MM.1S (cell line): ENCODE results near the gene DCST2.

Source experiments
- DNase-seq: peaks from one replicate; pipeline ENCODE4 v3.0.0-alpha.2; 2015
- H2AFZ ChIP-seq: fragments of 300-600 bp; sonication (generic); 2 replicates; pipeline ENCODE4 v1.6.0; 2016; ENCODE audit warnings: antibody characterized with exemption, low read length
- H3F3A ChIP-seq: fragments of 300-600 bp; sonication (generic); 2 replicates; pipeline ENCODE4 v1.6.1; 2016; ENCODE audit warnings: mild to moderate bottlenecking, antibody characterized with exemption, low read length, moderate library complexity, mixed read lengths; ENCODE audit not compliant: insufficient read depth
- H3K27ac ChIP-seq: fragments of 300-600 bp; sonication (generic); 2 replicates; pipeline ENCODE4 v1.5.1; 2016; ENCODE audit warnings: mild to moderate bottlenecking, low read length
- H3K27me3 ChIP-seq: fragments of 300-600 bp; sonication (generic); replicated peaks from 2 replicates; pipeline ENCODE4 v1.6.0; 2016; ENCODE audit warnings: low read length; ENCODE audit not compliant: insufficient read depth
- H3K36me3 ChIP-seq: fragments of 300-600 bp; sonication (generic); replicated peaks from 2 replicates; pipeline ENCODE4 v1.6.1; 2016; ENCODE audit warnings: mild to moderate bottlenecking, low read length, mixed read lengths; ENCODE audit not compliant: insufficient read depth
- H3K4me1 ChIP-seq: fragments of 300-600 bp; sonication (generic); 2 replicates; pipeline ENCODE4 v1.6.1; 2016; ENCODE audit warnings: low read length, mixed read lengths
- H3K4me2 ChIP-seq: fragments of 300-600 bp; sonication (generic); 2 replicates; pipeline ENCODE4 v1.6.0; 2016; ENCODE audit warnings: low read depth, low read length
- H3K4me3 ChIP-seq: fragments of 300-600 bp; sonication (generic); 2 replicates; pipeline ENCODE4 v1.5.1; 2016; ENCODE audit warnings: low read length, mixed read lengths
- H3K79me2 ChIP-seq: fragments of 300-600 bp; sonication (generic); 2 replicates; pipeline ENCODE4 v1.6.1; 2016; ENCODE audit warnings: mixed run types, low read length, mixed read lengths
- H3K9ac ChIP-seq: fragments of 300-600 bp; sonication (generic); 2 replicates; pipeline ENCODE4 v1.6.1; 2016; ENCODE audit warnings: low read length, mixed read lengths
- H3K9me2 ChIP-seq: fragments of 300-600 bp; sonication (generic); replicated peaks from 2 replicates; pipeline ENCODE4 v1.6.1; 2016; ENCODE audit warnings: mild to moderate bottlenecking, low read length, mixed read lengths; ENCODE audit not compliant: insufficient read depth
- H3K9me3 ChIP-seq: fragments of 300-600 bp; sonication (generic); replicated peaks from 2 replicates; pipeline ENCODE4 v1.6.1; 2016; ENCODE audit warnings: mild to moderate bottlenecking, low read length, mixed read lengths; ENCODE audit not compliant: insufficient read depth
- H4K20me1 ChIP-seq: fragments of 300-600 bp; sonication (generic); 2 replicates; pipeline ENCODE4 v1.6.1; 2016; ENCODE audit warnings: mild to moderate bottlenecking, low read length, moderate library complexity, mixed read lengths; ENCODE audit not compliant: insufficient read depth
- CTCF ChIP-seq: fragments of 300-600 bp; sonication (generic); IDR thresholded peaks from 2 replicates; pipeline ENCODE4 v1.5.1; 2016; ENCODE audit warnings: antibody characterized with exemption, low read length, mixed read lengths
- EZH2 ChIP-seq: fragments of 300-600 bp; sonication (generic); optimal IDR thresholded peaks from 2 replicates; pipeline ENCODE3; 2017; ENCODE audit warnings: low read depth, mild to moderate bottlenecking, antibody characterized with exemption, low read length, mixed read lengths
- EZH2phosphoT487 ChIP-seq: fragments of 300-600 bp; sonication (generic); IDR thresholded peaks from 2 replicates; pipeline ENCODE4 v1.6.1; 2018; ENCODE audit warnings: antibody characterized with exemption, low read length

Gene DCST2

GRCh38 chr1:154999571-155000410 lies 33.8 kb downstream of the DCST2 start:
- peak; percentile 91 for DNase-seq
- TF ChIP-seq EZH2 (no peak), EZH2phosphoT487 (no peak), CTCF (peak; percentile 10; the same call in 1 of the 2 replicates)
- H3K36me3 ChIP-seq: no peaks in the 10 kb centered on the region
- H3K27me3 ChIP-seq: no peaks in the 10 kb centered on the region
- peak overlapping the region; percentile 95 for H3K27ac ChIP-seq
- no peaks in the 10 kb centered on the region for H3K9me3 ChIP-seq
- H3K79me2 ChIP-seq: peaks cover 22% of the 10 kb centered on the region
- H3K4me1 ChIP-seq: peaks cover 11% of the 10 kb centered on the region
- peak overlapping the region; percentile 77 for H3K4me3 ChIP-seq
- H3K4me2 ChIP-seq: peak overlapping the region; percentile 97
- H2AFZ ChIP-seq: peak overlapping the region; percentile 5
- H3K9ac ChIP-seq: peak overlapping the region; percentile 73
- H3K9me2 ChIP-seq: no peaks in the 10 kb centered on the region
- H4K20me1 ChIP-seq: no peaks in the 10 kb centered on the region
- peaks cover 56% of the 10 kb centered on the region for H3F3A ChIP-seq

- Histone ChIP-seq H3K79me2 (peaks cover 14% of the 10 kb centered on the region), H3K36me3 (no peaks in the 10 kb centered on the region), H4K20me1 (no peaks in the 10 kb centered on the region), H2AFZ (peak overlapping the region; percentile 43), H3K9ac (peak overlapping the region; percentile 73), H3K27ac (peak overlapping the region; percentile 95), H3K27me3 (no peaks in the 10 kb centered on the region), H3K9me3 (no peaks in the 10 kb centered on the region), H3K4me1 (peaks cover 10% of the 10 kb centered on the region), H3K4me3 (peak overlapping the region; percentile 77), H3K9me2 (no peaks in the 10 kb centered on the region), H3K4me2 (peak overlapping the region; percentile 97), H3F3A (peaks cover 59% of the 10 kb centered on the region)
- peak; percentile 92 for DNase-seq
- TF ChIP-seq CTCF: peak; percentile 99
- no peak for TF ChIP-seq EZH2phosphoT487
- TF ChIP-seq EZH2: no peak
Measured at GRCh38 chr1:154998818-154999570, 34.6 kb downstream of the DCST2 start.

- Histone ChIP-seq H4K20me1 (no peaks in the 10 kb centered on the region), H3K27ac (peak overlapping the region; percentile 95; the same call in 1 of the 2 replicates), H3K79me2 (peaks cover 7% of the 10 kb centered on the region), H2AFZ (no peak overlapping the region), H3K4me2 (peak overlapping the region; percentile 97; the same call in 1 of the 2 replicates), H3K4me3 (peak overlapping the region; percentile 77; the same call in 1 of the 2 replicates), H3F3A (peaks cover 60% of the 10 kb centered on the region), H3K4me1 (peaks cover 9% of the 10 kb centered on the region; the same call in 1 of the 2 replicates), H3K9me2 (no peaks in the 10 kb centered on the region), H3K9ac (peak overlapping the region; percentile 73; the same call in 1 of the 2 replicates), H3K36me3 (no peaks in the 10 kb centered on the region), H3K27me3 (no peaks in the 10 kb centered on the region), H3K9me3 (no peaks in the 10 kb centered on the region)
- no peak for TF ChIP-seq EZH2phosphoT487
- peak; percentile 57 for TF ChIP-seq CTCF
- TF ChIP-seq EZH2: no peak
- no peak for DNase-seq
Measured at GRCh38 chr1:154998201-154998780, 35.3 kb downstream of the DCST2 start.
